KMS-11 (cell line): ENCODE measurements around the gene CADM3.

Experiments
- H2AFZ ChIP-seq: fragments of 200-600 bp; sonication (generic); 2 replicates; pipeline ENCODE4 v1.6.1; 2016; ENCODE audit warnings: antibody characterized with exemption, mixed run types, low read depth
- H3K27ac ChIP-seq: fragments of 200-600 bp; sonication (generic); 2 replicates; pipeline ENCODE4 v1.6.1; 2016; ENCODE audit warnings: mild to moderate bottlenecking, mixed run types
- H3K27me3 ChIP-seq: fragments of 200-600 bp; sonication (generic); 2 replicates; pipeline ENCODE4 v1.6.1; 2017; ENCODE audit warnings: mild to moderate bottlenecking, low read depth, mixed run types, moderate library complexity; ENCODE audit not compliant: insufficient read depth
- H3K36me3 ChIP-seq: fragments of 200-600 bp; sonication (generic); 2 replicates; pipeline ENCODE4 v1.6.1; 2017; ENCODE audit warnings: mild to moderate bottlenecking, mixed run types; ENCODE audit not compliant: insufficient read depth
- H3K4me1 ChIP-seq: fragments of 200-600 bp; sonication (generic); 2 replicates; pipeline ENCODE4 v1.6.1; 2016; ENCODE audit warnings: mild to moderate bottlenecking, low read depth, mixed run types; ENCODE audit not compliant: poor library complexity, severe bottlenecking
- H3K4me2 ChIP-seq: fragments of 200-600 bp; sonication (generic); 2 replicates; pipeline ENCODE4 v1.7.0; 2016; ENCODE audit warnings: mild to moderate bottlenecking, mixed run types
- H3K4me3 ChIP-seq: fragments of 200-600 bp; sonication (generic); IDR thresholded peaks from 2 replicates; pipeline ENCODE4 v1.6.1; 2017; ENCODE audit warnings: low read depth, low read length, mixed read lengths; ENCODE audit not compliant: insufficient read depth
- H3K79me2 ChIP-seq: fragments of 200-600 bp; sonication (generic); 2 replicates; pipeline ENCODE4 v1.6.1; 2016; ENCODE audit warnings: low read depth, mixed run types; ENCODE audit not compliant: insufficient read depth
- H3K9ac ChIP-seq: fragments of 200-600 bp; sonication (generic); 2 replicates; pipeline ENCODE4 v1.6.1; 2016; ENCODE audit warnings: mild to moderate bottlenecking, mixed run types
- H4K20me1 ChIP-seq: fragments of 200-600 bp; sonication (generic); 2 replicates; pipeline ENCODE4 v1.6.1; 2016; ENCODE audit warnings: mild to moderate bottlenecking, mixed run types; ENCODE audit not compliant: insufficient read depth
- CTCF ChIP-seq: fragments of 200-600 bp; sonication (generic); conservative IDR thresholded peaks from 2 replicates; pipeline ENCODE4 v1.6.1; 2017; ENCODE audit warnings: low read depth, mild to moderate bottlenecking, antibody characterized with exemption, low read length, moderate library complexity, mixed read lengths

The CADM3 gene

GRCh38 chr1:159207080-159207479 is 35.7 kb downstream of the CADM3 start:
- Histone ChIP-seq H3K4me3 (no peak overlapping the region), H3K9ac (no peak overlapping the region), H3K79me2 (no peaks in the 10 kb centered on the region), H3K27me3 (no peaks in the 10 kb centered on the region; the same call in 1 of the 2 replicates), H3K4me1 (no peaks in the 10 kb centered on the region), H4K20me1 (no peaks in the 10 kb centered on the region), H3K36me3 (no peaks in the 10 kb centered on the region), H3K4me2 (no peak overlapping the region), H3K27ac (no peak overlapping the region), H2AFZ (no peak overlapping the region)
- TF ChIP-seq CTCF = no peak

- H3K4me3 ChIP-seq = no peak overlapping the region
- H3K4me1 ChIP-seq = no peaks in the 10 kb centered on the region
- H3K27me3 ChIP-seq = no peaks in the 10 kb centered on the region; the same call in 1 of the 2 replicates
- no peak overlapping the region for H3K27ac ChIP-seq
- H2AFZ ChIP-seq = no peak overlapping the region
- no peak overlapping the region for H3K4me2 ChIP-seq
- H3K36me3 ChIP-seq = no peaks in the 10 kb centered on the region
- TF ChIP-seq CTCF = no peak
- no peak overlapping the region for H3K9ac ChIP-seq
- H4K20me1 ChIP-seq = no peaks in the 10 kb centered on the region
- no peaks in the 10 kb centered on the region for H3K79me2 ChIP-seq
These were observed 36.4 kb downstream of the CADM3 start for GRCh38 chr1:159207774-159208173.

- Histone ChIP-seq H3K79me2 (no peaks in the 10 kb centered on the region), H3K4me2 (no peak overlapping the region), H2AFZ (no peak overlapping the region), H3K27ac (no peak overlapping the region), H3K27me3 (no peaks in the 10 kb centered on the region; the same call in 1 of the 2 replicates), H3K4me3 (no peak overlapping the region), H3K9ac (no peak overlapping the region), H3K36me3 (no peaks in the 10 kb centered on the region), H3K4me1 (no peaks in the 10 kb centered on the region), H4K20me1 (no peaks in the 10 kb centered on the region)
- no peak for TF ChIP-seq CTCF
These were observed 36.9 kb downstream of the CADM3 start for GRCh38 chr1:159208175-159208825.

- H3K36me3 ChIP-seq = no peaks in the 10 kb centered on the region
- H3K4me1 ChIP-seq = no peaks in the 10 kb centered on the region
- no peaks in the 10 kb centered on the region for H4K20me1 ChIP-seq
- no peaks in the 10 kb centered on the region; the same call in 1 of the 2 replicates for H3K27me3 ChIP-seq
- H3K79me2 ChIP-seq = no peaks in the 10 kb centered on the region
- no peak for TF ChIP-seq CTCF
- H3K9ac ChIP-seq = no peak overlapping the region
- H3K4me2 ChIP-seq = no peak overlapping the region
- H2AFZ ChIP-seq = no peak overlapping the region
- no peak overlapping the region for H3K4me3 ChIP-seq
- no peak overlapping the region for H3K27ac ChIP-seq
These were observed 37.6 kb downstream of the CADM3 start for GRCh38 chr1:159209061-159209460.
